ENCODE data around the gene AMBRA1.

The AMBRA1 gene

DNA sequence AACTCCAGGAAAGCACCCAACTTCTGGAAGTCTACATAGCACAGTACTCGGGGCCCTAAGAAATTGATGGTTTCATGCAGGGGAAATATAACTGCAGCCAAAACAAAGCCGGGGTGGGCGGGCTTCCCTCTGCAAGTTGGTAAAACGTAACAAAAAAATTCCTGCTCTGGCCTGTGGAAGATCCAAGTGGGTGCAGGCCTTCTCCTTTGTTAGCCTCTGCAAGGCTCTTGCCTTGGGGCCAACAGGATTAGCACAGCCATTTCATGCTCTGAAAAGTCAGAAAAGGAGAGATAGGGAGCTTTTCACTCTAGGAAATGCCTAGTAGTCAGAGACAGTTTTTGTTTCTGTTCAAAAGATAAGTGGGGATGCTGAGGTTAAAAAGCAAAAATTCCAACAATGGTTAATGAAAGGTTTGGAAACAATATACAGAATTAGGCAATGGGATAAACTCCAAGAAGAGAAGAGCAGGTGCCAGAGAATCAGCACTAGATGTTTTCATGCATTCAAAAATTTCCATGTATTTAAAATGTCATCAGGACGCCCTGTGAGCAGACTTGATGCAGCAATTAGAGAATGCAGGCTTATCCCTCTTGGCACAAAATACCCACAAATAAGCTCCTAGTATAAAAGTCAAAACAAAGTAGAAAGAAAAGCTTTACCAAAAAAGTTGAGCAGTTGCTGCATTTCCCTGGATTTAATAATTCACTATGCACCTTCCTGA is 130.0 kb downstream of the AMBRA1 start:
- Histone ChIP-seq H3K9me2 (replicated peaks; ENCODE audit: insufficient read depth, low read length) (no peaks in the 10 kb centered on the region), H3K79me2 (ENCODE audit: insufficient read depth, low read length) (peaks cover 3% of the 10 kb centered on the region; the same call in 1 of the 2 replicates), H3F3A (ENCODE audit: insufficient read depth) (no peaks in the 10 kb centered on the region), H3K4me2 (ENCODE audit: low read depth, low read length, poor library complexity, severe bottlenecking) (no peak overlapping the region), H3K4me3 (ENCODE audit: insufficient read depth, low read length, poor library complexity, severe bottlenecking) (no peak overlapping the region), H3K36me3 (ENCODE audit: low read length) (no peaks in the 10 kb centered on the region), H2AFZ (ENCODE audit: low read depth, low read length, severe bottlenecking) (no peak overlapping the region), H4K20me1 (ENCODE audit: low read depth, low read length) (no peaks in the 10 kb centered on the region), H3K9ac (ENCODE audit: low read length) (no peak overlapping the region), H3K9me3 (ENCODE audit: insufficient read depth, low read length) (no peaks in the 10 kb centered on the region), H3K27me3 (ENCODE audit: low read length) (no peaks in the 10 kb centered on the region), H3K27ac (ENCODE audit: low read depth, low read length) (no peak overlapping the region)
- TF ChIP-seq EZH2phosphoT487 (conservative IDR thresholded peaks at IDR 0.05; ENCODE audit: low read length), result no peak
- TF ChIP-seq, protein P1, sequence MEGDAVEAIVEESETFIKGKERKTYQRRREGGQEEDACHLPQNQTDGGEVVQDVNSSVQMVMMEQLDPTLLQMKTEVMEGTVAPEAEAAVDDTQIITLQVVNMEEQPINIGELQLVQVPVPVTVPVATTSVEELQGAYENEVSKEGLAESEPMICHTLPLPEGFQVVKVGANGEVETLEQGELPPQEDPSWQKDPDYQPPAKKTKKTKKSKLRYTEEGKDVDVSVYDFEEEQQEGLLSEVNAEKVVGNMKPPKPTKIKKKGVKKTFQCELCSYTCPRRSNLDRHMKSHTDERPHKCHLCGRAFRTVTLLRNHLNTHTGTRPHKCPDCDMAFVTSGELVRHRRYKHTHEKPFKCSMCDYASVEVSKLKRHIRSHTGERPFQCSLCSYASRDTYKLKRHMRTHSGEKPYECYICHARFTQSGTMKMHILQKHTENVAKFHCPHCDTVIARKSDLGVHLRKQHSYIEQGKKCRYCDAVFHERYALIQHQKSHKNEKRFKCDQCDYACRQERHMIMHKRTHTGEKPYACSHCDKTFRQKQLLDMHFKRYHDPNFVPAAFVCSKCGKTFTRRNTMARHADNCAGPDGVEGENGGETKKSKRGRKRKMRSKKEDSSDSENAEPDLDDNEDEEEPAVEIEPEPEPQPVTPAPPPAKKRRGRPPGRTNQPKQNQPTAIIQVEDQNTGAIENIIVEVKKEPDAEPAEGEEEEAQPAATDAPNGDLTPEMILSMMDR (IDR thresholded peaks at IDR 0.05; ENCODE audit: insufficient read depth, low read length, poor library complexity, severe bottlenecking), result no peak

DNA sequence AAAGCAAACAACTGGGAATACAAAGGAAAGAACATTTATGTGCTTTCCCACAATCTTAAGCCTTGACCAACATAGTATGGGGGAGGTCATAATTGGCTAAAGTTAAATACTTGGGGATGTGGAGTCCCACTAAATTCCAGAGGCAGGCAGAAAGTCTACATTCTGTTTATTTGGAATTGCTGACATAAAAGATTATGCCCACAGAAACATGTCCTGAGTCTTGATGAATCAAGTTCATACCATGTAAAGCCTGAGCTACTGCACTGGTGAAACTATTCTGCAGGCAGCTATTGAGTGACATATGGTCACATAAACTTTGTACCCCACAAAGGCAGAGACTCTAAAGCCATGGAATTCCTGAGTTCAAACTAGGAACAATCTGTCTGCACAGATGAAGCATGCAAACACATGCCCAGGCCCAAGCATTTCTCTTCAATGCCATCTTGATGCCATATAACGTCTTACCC is 132.3 kb downstream of the AMBRA1 start:
- no peak overlapping the region for H3K27ac ChIP-seq (ENCODE audit: low read depth, low read length)
- H4K20me1 ChIP-seq (ENCODE audit: low read depth, low read length), result no peaks in the 10 kb centered on the region
- H3K36me3 ChIP-seq (ENCODE audit: low read length), result no peaks in the 10 kb centered on the region
- no peaks in the 10 kb centered on the region for H3K9me3 ChIP-seq (ENCODE audit: insufficient read depth, low read length)
- H3K27me3 ChIP-seq (ENCODE audit: low read length), result no peaks in the 10 kb centered on the region
- H3K4me2 ChIP-seq (ENCODE audit: low read depth, low read length, poor library complexity, severe bottlenecking), result no peak overlapping the region
- no peak overlapping the region for H3K4me3 ChIP-seq (ENCODE audit: insufficient read depth, low read length, poor library complexity, severe bottlenecking)
- no peak overlapping the region for H2AFZ ChIP-seq (ENCODE audit: low read depth, low read length, severe bottlenecking)
- H3K79me2 ChIP-seq (ENCODE audit: insufficient read depth, low read length), result peaks cover 3% of the 10 kb centered on the region; the same call in 1 of the 2 replicates
- H3K9me2 ChIP-seq (replicated peaks; ENCODE audit: insufficient read depth, low read length), result no peaks in the 10 kb centered on the region
- TF ChIP-seq, protein P1 (IDR thresholded peaks at IDR 0.05; ENCODE audit: insufficient read depth, low read length, poor library complexity, severe bottlenecking), result no peak
- TF ChIP-seq EZH2phosphoT487 (conservative IDR thresholded peaks at IDR 0.05; ENCODE audit: low read length), result no peak
- H3F3A ChIP-seq (ENCODE audit: insufficient read depth), result no peaks in the 10 kb centered on the region
- H3K9ac ChIP-seq (ENCODE audit: low read length), result no peak overlapping the region

DNA sequence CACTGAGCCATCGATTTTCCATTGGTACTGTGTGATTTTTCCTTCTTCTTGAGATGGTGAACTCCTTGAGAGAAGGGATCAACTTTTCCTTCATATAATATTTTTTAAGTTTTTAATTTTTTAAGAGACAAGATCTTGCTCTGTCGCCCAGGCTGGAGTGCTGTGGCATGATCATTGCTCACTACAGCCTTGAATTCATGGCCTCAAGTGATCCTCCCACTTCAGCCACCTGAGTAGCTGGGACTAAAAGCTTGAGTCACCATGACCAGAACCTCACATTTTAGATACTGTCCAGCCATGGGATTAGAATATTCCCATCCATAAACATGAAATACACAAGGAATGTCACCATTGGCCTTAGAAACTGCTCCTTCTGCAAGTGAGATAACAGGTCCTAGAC is 135.3 kb downstream of the AMBRA1 start:
- H3K27ac ChIP-seq (ENCODE audit: low read depth, low read length), result no peak overlapping the region
- H3K36me3 ChIP-seq (ENCODE audit: low read length), result no peaks in the 10 kb centered on the region
- no peak overlapping the region for H3K4me2 ChIP-seq (ENCODE audit: low read depth, low read length, poor library complexity, severe bottlenecking)
- no peak overlapping the region for H3K4me3 ChIP-seq (ENCODE audit: insufficient read depth, low read length, poor library complexity, severe bottlenecking)
- H3K79me2 ChIP-seq (ENCODE audit: insufficient read depth, low read length), result peaks cover 3% of the 10 kb centered on the region; the same call in 1 of the 2 replicates
- no peaks in the 10 kb centered on the region for H4K20me1 ChIP-seq (ENCODE audit: low read depth, low read length)
- H3K27me3 ChIP-seq (ENCODE audit: low read length), result no peaks in the 10 kb centered on the region
- TF ChIP-seq EZH2phosphoT487 (conservative IDR thresholded peaks at IDR 0.05; ENCODE audit: low read length), result no peak
- TF ChIP-seq, protein P1 (IDR thresholded peaks at IDR 0.05; ENCODE audit: insufficient read depth, low read length, poor library complexity, severe bottlenecking), result no peak
- no peak overlapping the region for H2AFZ ChIP-seq (ENCODE audit: low read depth, low read length, severe bottlenecking)
- H3F3A ChIP-seq (ENCODE audit: insufficient read depth), result no peaks in the 10 kb centered on the region
- H3K9ac ChIP-seq (ENCODE audit: low read length), result no peak overlapping the region
- H3K9me3 ChIP-seq (ENCODE audit: insufficient read depth, low read length), result no peaks in the 10 kb centered on the region
- H3K9me2 ChIP-seq (replicated peaks; ENCODE audit: insufficient read depth, low read length), result no peaks in the 10 kb centered on the region
